Stromal cell of bone marrow (primary cell): ENCODE results near the gene CCDC85B.

ENCODE experiments used
- DNase-seq: peaks from one replicate; pipeline ENCODE4 v3.0.0-alpha.2; 2012; ENCODE audit warnings: low read depth

The CCDC85B gene

DNA sequence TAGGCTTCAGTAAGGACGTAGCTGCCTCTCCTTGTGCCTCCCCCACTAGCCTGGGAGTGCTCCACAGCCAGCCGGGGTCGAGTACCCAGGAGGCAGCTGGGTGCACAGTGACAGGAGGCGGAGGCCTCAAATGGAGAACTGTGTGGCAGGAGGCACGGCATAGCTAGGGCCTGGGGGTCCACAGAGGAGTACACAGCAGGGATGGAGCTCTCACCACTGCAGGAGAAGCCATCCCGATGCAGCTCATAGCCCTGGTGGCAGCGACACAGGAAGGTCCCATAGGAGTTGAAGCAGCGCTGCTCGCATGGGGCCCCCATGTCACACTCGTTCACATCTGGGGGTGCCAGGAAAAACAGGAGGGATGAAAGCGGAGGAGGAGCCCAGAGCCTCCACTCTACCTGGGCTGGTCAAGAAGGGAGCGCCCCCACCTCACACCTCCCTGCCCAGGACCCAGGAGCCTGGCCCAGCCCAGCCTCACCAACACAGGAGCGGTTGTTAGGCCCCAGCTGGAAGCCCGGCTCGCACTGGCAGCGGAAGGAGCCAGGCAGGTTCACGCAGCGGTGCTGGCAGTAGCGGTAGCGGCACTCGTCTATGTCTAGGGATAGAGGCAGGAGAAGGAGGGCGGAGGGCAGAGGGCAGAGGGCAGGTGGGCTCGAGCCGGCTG is 20.7 kb upstream of the CCDC85B start:
- no peak for DNase-seq

DNA sequence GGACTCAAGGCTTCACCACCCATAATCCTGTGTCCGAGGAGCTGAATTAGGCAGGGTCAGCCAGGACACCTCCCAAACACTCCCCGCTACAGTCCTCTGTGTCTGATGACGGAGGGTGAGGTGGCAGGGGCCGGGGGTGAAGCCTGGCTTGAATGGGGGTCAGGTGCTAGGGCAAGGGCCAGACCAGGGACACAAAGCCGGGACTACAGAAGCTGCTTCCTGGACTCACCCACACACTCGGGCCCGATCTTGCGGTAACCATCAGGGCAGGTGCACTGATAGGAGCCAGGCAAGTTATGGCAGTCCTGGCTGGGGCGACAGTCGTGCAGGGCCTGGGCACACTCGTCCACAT is 20.2 kb upstream of the CCDC85B start:
- DNase-seq = no peak

DNA sequence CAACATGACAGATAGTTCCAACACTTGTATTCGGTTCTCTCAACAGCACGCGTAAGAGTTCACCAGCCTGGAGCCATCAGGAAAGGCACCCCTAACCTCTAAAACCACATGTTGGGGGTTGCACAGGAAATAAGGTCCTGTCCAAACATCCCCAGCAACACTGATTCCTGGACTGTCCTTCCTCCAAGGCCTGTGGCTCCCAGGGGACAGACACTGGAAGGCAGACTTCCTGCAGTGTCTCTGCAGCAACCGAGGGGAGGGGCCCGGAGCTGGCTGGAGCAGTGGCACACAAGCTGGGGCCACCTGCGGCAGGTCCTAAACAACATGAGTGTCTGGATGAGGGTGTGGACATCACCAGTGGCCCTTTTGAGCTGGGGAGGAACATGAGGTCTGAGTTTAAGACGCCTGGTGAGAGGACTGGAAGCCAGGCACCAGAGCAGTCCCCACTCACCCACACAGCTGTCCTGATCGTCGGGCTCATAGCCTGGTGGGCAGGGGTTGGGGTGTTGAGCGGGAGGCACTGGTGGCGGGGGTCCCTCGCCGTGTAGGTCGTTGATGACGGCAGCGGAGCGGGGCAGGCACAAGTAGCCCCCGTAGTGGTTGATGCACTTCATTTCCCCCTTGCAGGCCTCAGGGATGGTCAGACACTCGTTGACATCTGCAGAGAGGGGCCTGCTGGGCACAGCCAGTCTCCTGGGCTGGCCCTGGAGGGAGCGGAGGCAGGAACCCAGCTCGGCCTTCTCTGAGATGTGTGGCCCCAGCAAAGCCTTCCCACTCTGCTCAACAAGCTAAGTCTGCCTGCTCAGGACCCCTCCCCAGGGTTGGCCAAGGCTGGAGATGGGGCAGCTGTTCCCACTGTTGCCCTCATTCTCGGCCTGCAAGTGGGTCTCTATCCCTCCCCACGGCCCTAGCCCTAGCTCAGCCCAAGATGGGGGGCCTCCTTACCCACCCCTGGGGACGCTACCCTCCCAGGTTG is 19.5 kb upstream of the CCDC85B start:
- no peak for DNase-seq

DNA sequence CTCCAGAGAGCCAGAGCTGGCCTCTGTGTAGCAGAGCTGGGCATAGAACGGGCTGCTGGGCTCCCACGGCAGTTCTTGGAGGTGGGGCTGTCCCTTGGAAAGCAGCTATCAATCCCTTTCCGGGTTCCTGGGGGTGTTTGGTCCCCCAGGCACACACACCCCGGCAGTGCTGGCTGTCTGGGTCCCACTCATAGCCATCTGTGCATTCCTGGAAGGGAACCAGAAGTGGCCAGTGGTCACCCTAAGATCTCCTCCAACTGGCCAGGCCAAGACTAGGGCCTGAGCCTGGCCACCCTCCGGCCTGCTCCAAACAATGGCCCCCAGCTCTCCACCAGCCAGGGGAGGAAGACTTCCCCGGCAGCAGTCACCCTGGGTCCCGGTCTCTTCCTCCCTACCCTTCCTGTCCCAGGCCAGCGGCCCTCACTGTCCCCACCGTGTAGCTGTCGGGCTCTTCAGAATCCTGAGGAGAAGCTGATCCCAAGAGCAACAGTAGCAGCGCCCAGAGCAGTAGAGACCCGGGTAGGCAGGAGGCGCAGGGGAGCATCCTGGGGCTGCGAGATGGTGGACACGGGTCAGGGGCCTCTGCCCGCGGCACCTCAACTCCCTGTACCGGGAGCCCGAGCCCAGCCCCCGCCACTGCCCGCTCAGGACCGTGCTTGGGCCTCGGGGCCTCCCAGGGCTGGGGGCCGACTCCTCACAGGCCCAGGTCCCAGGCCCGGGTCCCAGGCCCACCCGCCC is 18.5 kb upstream of the CCDC85B start:
- no peak for DNase-seq

DNA sequence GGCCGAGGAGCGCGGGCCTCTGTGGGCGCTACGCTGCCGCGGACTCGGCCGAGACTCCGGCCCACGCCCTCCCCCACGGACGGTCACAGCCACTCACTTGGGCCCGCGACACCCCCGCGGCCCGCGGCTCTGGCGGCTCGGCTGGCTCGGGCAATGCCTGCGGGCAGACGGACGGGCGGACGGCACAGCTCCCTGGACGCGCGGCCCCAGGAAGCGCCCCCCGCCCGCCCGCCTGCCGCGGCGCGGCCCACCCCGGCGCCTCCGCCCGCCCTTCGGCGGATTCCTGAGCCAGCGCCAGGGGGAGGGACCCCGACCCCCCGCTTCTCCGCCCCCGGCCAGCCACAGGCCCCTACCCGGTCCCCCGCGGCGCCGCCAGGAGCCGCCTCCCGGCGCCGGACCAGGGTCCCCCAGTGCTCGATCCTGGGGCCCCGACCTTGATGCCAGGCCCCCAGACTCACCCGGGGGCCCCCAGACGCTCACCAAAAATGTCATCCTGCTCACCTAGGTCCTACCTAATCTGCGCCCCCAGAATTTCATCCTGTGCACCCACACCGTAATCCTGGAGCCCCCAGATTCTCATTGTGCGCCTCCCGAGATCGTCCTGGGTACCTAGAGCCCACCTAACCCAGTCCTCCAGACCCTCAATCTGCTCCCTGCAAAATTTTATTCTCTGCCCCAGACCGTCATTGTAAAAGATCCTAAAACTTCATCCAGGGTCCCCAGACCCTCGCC is 17.7 kb upstream of the CCDC85B start, which contains the start of gene EFEMP2:
Gene EFEMP2, minus strand, starts transcription at position 215 of the 732 bp plus-strand sequence. CDS start 446 bp downstream, outside the sequence.
- DNase-seq = no peak

DNA sequence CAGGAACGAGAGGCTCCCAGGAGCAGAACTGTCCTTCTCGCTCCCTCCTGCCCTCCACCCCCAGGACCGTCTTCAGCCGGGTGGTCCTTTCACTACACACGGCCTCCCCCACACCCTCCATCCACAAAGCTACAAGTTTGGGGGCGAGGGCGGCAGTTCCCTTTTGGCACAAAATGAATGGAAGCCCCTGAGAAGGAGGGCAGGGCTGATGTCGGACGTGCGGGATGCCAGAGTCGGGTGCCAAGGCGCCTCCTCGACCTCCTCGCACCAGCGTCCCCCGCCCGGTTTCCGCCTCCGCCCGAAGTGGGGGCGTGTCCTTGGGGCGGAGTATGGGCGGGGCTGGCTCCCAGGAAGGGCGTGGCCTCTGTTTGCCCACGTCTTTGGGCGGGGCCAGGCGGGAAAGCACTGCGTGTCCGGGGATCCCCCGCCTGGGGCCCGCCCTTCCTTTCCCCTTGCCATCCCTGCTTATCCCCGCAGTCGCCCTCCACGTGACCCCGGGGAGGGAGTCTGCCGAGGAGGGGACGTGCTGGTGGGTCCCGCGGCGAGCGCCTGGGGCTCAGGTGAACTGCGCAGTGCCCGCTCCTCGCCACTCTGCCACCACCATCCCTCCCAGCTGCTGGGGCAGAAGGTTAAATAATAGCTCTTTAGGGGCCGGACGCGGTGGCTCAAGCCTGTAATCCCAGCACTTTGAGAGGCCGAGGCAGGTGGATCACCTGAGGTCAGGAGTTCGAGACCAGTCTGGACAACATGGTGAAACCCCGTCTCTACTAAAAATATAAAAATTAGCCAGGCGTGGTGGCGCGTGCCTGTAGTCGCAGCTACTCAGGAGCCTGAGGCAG is 16.9 kb upstream of the CCDC85B start:
- peak; percentile 84 for DNase-seq

DNA sequence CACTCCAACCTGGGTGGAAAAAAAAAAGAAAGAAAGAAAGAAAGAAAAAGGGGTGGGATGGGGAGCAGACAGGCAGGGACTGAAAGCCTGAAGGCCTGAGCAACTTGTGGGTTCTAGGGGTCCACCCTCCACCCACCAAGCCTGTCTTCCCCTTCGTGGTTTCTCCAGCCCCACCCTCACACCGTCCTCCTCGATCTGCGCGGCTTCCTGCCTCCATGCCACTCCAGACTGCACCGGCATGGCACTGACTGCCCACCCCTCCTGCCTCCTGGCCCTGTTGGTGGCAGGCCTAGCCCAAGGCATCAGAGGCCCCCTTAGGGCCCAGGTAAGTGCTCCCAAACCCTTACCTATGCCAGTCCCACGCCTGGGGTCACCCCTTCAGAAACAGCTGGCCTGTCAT is 10.9 kb upstream of the CCDC85B start, which contains the start of gene CTSW:
Gene CTSW, plus strand, starts transcription at position 221 of the 400 bp plus-strand sequence. Its CDS starts 18 bp downstream, at position 239.
- DNase-seq = no peak

DNA sequence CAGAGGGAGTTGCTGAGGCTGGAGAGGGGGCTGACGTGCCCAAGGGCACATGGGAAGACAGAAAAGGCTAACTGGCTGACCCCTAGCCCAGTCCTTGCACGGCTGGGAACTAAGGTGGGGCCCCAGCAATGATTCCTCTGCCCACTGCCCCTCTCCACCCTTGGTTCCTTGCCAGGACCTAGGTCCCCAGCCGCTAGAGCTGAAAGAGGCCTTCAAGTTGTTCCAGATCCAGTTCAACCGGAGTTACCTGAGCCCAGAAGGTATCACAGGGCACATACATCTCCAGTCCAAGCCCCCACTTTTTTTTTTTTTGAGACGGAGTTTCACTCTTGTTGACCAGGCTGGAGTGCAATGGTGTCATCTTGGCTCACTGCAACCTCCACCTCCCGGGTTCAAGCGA is 10.4 kb upstream of the CCDC85B start:
- no peak for DNase-seq

DNA sequence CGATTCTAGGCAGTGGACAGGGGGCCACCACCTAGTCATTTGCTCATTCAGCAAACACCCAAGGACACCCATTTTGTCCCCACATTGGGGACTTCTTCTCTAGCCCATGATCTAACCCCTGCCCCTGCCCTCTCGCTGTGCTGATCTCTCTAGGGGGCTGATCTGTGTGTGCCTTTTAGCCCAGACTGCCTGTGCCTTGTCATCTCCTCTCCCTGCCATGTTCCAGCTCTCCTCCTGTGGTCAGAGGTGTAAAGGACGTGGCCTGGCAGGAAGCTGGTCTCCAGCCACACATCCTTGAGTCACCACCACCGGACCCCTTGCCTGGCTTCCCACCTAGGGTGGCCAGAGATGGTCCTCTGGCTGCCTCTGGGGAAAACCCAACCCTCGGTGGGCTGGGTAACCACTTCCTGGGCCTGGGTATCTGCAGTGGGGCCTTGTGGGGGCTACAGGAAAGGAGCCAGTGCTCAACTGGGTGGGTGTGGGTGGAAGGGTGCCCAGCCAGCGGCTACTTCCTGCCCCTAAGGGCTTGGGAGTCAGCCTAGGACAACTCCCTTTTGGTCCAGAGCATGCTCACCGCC is 9.5 kb upstream of the CCDC85B start:
- DNase-seq = no peak

DNA sequence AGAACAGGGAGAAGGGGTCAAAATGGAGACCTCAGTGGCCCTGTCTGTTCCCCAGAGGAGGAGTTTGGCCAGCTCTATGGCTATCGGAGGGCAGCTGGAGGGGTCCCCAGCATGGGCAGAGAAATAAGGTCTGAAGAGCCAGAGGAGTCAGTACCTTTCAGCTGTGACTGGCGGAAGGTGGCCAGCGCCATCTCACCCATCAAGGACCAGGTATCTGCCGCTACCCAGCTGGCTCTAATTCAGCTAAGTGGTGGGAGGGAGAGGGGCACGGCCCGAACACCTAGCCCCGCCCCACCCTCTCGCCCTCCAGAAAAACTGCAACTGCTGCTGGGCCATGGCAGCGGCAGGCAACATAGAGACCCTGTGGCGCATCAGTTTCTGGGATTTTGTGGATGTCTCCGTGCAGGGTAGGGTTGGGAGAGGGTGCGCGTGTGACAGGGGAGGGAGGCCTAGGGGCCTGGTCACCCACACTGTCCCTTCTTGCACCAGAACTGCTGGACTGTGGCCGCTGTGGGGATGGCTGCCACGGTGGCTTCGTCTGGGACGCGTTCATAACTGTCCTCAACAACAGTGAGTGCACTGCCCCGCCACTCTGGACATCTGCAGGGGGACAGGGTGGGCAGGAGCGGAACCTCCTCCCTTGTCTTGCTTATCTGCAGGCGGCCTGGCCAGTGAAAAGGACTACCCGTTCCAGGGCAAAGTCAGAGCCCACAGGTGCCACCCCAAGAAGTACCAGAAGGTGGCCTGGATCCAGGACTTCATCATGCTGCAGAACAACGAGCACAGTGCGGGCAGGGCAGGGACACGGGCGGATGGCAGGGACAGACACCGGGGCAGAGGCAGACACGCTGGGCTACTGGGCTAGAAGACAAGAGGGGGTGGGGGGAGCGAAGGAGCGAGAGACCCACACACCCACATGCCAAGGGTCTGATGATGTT is 8.1 kb upstream of the CCDC85B start:
- DNase-seq = no peak

DNA sequence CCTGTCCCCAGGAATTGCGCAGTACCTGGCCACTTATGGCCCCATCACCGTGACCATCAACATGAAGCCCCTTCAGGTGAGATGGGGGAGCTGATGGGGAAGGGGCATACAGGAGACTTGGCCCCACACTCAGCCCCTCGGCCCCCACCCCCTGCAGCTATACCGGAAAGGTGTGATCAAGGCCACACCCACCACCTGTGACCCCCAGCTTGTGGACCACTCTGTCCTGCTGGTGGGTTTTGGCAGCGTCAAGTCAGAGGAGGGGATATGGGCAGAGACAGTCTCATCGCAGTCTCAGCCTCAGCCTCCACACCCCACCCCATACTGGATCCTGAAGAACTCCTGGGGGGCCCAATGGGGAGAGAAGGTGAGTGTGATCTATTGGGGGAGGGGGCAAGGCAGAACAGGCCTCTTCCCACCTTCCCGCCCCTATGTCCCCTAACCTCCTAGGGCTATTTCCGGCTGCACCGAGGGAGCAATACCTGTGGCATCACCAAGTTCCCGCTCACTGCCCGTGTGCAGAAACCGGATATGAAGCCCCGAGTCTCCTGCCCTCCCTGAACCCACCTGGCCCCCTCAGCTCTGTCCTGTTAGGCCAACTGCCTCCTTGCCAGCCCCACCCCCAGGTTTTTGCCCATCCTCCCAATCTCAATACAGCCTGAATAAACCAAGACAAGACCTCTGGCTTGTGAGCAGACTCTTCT is 7.3 kb upstream of the CCDC85B start:
- DNase-seq = no peak

DNA sequence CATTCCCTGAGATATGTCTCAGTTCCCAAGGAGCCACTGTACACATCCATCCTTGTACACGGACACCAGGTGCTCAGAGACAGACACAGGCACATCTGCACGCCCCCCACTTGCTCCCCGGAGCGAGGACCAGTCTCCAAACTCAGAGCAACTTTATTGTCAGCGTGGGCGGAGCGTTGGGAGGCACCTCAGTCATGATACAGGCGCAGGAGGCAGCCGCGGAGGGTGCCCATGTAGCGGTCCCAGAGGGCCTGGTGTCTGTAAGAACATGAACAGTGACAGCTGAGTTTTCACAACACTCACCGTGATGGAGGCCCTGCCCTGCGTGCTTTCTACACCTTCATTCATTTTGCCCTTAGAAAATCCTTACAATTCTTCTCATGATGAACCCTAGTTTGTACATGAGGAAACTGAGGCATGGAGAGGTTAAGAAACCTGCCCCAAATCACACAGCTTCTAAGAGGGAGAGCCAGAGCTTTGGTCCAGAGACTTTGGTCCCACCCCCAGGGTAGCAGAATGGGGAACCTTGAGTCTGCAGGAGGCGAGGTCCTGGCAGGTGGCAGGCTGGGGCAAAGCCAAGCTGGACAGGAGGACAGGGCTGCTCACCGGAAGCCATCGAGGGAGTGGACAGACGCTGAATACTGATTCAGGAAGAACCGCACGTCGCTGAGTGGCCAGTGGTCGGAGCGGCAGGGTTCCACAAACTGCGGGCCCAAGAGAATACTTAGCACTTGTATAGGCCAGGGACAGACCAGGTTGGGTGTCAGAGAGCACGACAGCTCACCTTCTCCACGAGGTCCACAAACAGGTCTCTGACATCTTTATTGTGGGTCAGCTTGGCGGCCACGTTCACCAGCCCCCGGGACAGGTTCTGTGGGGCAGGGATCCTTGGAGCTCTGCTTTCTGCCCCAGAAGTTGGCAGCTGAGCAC is 6.4 kb upstream of the CCDC85B start:
- DNase-seq = no peak

DNA sequence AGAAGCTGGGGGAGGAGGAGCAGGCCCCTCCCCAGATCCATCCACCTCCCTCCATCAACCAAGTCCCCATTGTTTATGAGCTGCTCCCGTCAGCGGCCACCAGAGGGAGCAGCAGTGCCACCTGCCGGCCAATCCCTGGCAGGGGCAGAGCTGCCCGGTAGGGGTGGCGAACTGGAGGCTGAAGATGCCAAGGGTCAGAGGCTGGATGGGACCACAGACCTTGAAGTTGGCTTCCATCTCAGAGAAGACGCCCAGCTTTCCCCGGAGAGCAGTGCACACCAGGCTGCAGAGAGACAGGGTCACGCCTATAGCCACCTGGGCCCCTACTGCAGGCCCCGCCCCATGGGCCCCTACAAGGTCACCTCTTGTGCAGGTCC is 5.8 kb upstream of the CCDC85B start:
- no peak for DNase-seq

DNA sequence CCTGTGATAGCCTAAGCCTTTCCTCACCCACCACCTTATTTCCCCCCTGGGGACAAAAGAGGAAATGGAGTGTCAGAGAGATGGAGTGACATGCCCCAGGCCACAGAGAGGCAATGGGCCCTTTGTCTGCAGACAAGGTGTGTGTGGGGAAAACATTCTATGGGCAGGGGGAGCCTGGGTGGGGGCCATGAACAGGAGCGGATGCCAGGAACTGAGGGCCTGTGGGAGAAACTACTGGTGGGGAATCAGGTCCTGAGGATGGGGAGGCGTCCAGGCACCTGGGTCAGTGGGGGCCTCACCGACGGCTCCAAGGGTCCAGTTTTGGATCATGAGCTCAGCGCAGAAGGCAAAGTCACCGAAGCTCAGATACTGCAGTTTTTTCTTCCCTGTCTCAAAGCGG is 5.2 kb upstream of the CCDC85B start:
- DNase-seq = no peak

DNA sequence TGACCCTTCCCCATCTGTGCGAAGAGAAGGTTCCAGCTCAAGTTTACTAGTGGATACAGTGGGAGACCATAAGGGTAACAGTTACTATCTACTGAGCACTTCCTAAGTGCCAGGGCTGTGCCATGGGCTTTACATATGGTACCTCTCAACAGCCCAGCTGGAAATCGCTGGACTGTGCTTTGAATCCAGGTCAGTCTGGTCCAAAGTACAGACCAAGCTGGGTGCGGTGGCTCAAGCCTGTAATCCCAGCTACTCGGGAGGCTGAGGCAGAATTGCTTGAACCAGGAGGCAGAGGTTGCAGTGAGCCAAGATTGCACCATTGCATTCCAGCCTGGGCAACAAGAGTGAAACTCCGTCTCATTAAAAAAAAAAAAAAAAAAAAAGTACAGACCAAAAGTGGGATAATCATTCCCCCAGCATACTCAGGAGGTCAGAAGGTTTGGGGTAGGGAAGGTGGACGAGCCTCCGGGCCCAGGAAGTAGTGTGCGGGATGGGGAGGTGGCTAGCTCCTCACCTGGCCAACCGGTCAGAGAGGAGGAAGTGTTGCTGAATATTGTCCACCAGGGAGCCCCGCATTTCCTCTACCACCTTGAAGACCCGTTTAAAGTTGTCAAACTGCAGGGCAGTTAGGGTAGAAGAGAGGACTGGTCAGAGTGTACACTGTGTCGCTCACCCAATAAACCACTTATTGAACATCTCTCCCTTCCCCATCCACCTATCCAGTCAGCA is 4.5 kb upstream of the CCDC85B start:
- no peak for DNase-seq

DNA sequence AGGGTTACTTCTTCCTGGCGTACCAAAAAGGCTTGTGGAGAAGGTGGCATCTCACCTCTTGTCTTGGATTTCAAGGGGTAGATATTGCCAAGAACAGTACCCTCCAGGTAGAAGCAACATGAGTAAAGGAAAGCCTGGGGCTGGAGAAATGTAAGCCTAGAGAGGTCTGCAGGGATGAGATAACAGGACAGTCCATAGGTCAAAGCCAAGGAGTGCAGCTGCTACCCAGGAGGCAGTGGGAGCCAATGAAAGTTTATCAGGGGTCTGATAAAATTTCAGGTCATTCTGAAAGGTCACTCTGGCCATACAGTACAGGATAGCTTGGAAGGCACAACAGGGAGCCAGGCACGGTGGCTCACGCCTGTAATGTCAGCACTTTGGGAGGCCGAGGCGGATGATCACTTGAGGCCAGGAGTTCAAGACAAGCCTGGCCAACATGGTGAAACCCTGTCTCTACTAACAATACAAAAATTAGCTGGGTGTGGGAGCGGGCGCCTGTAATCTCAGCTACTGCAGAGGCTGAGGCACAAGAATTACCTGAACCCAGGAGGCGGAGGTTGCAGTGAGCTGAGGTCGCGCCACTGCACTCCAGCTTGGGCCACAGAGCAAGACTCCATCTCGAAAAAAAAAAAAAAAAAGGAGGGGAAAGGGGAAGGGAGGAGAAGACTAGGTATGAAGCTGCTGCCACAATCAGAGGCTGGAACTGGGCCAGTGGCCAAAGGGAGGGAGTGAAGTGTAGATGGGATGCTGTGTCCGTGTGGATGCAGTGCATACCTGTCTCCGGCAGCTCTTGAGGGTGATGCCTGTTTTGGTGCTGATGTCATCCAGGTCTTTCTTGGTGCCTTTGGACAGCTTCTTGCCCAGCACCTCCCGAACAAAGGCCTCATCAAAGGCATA is 3.4 kb upstream of the CCDC85B start:
- no peak for DNase-seq
